Keratinocyte (primary cell): ENCODE data around the gene SH2D6. TPM values are rescaled to one million over a fixed set of nuclear protein-coding genes. Genes with fewer than 3 reads are reported as not detected.

ENCODE experiments used
- DNase-seq: peaks from one replicate; pipeline ENCODE4 v3.0.0-alpha.2; 2011; ENCODE audit warnings: low read depth, missing footprints, low spot score
- FAIRE-seq: peaks from 2 replicates; lab custom pipeline; 2011; peaks lifted over from hg19 to GRCh38; lab: Jason Lieb, UNC
- H2AFZ ChIP-seq: 2 replicates; pipeline ENCODE4 v1.6.0; 2012; ENCODE audit warnings: low read length, control low read depth, inconsistent platforms; ENCODE audit not compliant: control insufficient read depth
- H3K27ac ChIP-seq: 2 replicates; pipeline ENCODE4 v1.5.1; 2011; ENCODE audit warnings: low read length; ENCODE audit not compliant: control insufficient read depth, insufficient read depth
- H3K27me3 ChIP-seq: 3 replicates; pipeline ENCODE4 v1.6.0; 2011; ENCODE audit warnings: low read length; ENCODE audit not compliant: control insufficient read depth, insufficient read depth; ENCODE audit errors: extremely low read depth
- H3K36me3 ChIP-seq, 2 experiments: 2 replicates in 1 of 2; 3 replicates in 1 of 2; pipeline ENCODE4 v1.5.1; 2011; ENCODE audit warnings: low read length in 2 of 2, mild to moderate bottlenecking in 1 of 2; ENCODE audit not compliant: control insufficient read depth in 2 of 2, insufficient read depth in 2 of 2; ENCODE audit errors: extremely low read depth in 1 of 2
- H3K4me1 ChIP-seq: 3 replicates; pipeline ENCODE4 v1.5.1; 2011; ENCODE audit warnings: low read length; ENCODE audit not compliant: control insufficient read depth, insufficient read depth; ENCODE audit errors: extremely low read depth
- H3K4me2 ChIP-seq: 3 replicates; pipeline ENCODE4 v1.6.0; 2011; ENCODE audit warnings: low read depth, low read length; ENCODE audit not compliant: control insufficient read depth, insufficient read depth; ENCODE audit errors: extremely low read depth
- H3K4me3 ChIP-seq, 3 experiments: fragments of 200-600 bp in 1 of 3; sonication (generic) in 1 of 3; 2 replicates in 2 of 3; 3 replicates in 1 of 3; pipeline ENCODE4 v1.5.1; 2011 to 2016; ENCODE audit warnings: low read length in 3 of 3, mild to moderate bottlenecking in 3 of 3, control low read depth in 2 of 3, inconsistent platforms in 1 of 3, low read depth in 1 of 3, mixed read lengths in 1 of 3, mixed run types in 1 of 3, moderate library complexity in 1 of 3; ENCODE audit not compliant: control insufficient read depth in 2 of 3, insufficient read depth in 2 of 3; ENCODE audit errors: extremely low read depth in 1 of 3
- H3K79me2 ChIP-seq: 2 replicates; pipeline ENCODE4 v1.6.0; 2012; ENCODE audit warnings: low read length; ENCODE audit not compliant: control insufficient read depth, insufficient read depth
- H3K9ac ChIP-seq: 3 replicates; pipeline ENCODE4 v1.6.0; 2011; ENCODE audit warnings: low read length; ENCODE audit not compliant: control insufficient read depth, insufficient read depth; ENCODE audit errors: extremely low read depth
- H3K9me1 ChIP-seq: 3 replicates; pipeline ENCODE4 v1.6.0; 2011; ENCODE audit warnings: low read length; ENCODE audit not compliant: control insufficient read depth, insufficient read depth; ENCODE audit errors: extremely low read depth
- H3K9me3 ChIP-seq: 2 replicates; pipeline ENCODE4 v1.5.1; 2012; ENCODE audit warnings: low read depth, low read length; ENCODE audit not compliant: control insufficient read depth
- H4K20me1 ChIP-seq: 3 replicates; pipeline ENCODE4 v1.6.0; 2011; ENCODE audit warnings: low read length; ENCODE audit not compliant: control insufficient read depth, insufficient read depth; ENCODE audit errors: extremely low read depth
- EZH2 ChIP-seq: IDR thresholded peaks from one replicate; pipeline ENCODE4 v1.6.1; 2012; ENCODE audit warnings: inconsistent platforms, mild to moderate bottlenecking, low read length, moderate library complexity
- dilution Hi-C: fragments of 300-500 bp; cut with MboI; formaldehyde crosslinking; loops from one replicate; pipeline ENCODE4 v1.7.0; 2020; ENCODE audit warnings: low sequenced_read_pairs; ENCODE audit not compliant: extremely low pct_ligation_motif_present
- polyA plus RNA-seq, 5 experiments: library from polyadenylated mRNA; depleted of rRNA in 3 of 5; stranded (reverse) in 3 of 5; stranded (forward) in 1 of 5; unstranded in 1 of 5; fragments of >200 nt; gene quantifications; 1 replicate in 1 of 5; 2 replicates in 3 of 5; 3 replicates in 1 of 5; pipeline versions ENCODE4 v1.2.1 to v1.2.3, GENCODE V29; 2011 to 2012; ENCODE audit warnings: missing spikeins in 2 of 5, low read depth in 1 of 5, low replicate concordance in 1 of 5
- TF ChIP-seq, protein P1 (sequence below), 3 experiments: IDR thresholded peaks in 1 of 3; conservative IDR thresholded peaks in 1 of 3; optimal IDR thresholded peaks in 1 of 3; 2 replicates in 2 of 3; 3 replicates in 1 of 3; pipeline versions ENCODE3 to v1.5.1; 2011; ENCODE audit warnings: low read length in 3 of 3, mild to moderate bottlenecking in 3 of 3, moderate library complexity in 2 of 3, control low read depth in 1 of 3, inconsistent platforms in 1 of 3; ENCODE audit not compliant: insufficient read depth in 2 of 3; ENCODE audit errors: extremely low read depth in 1 of 3

Gene SH2D6
- polyA plus RNA-seq, 1 donor (not counting 4 experiments of a cell fraction or from before 2014, with no cell fraction given) = 0.10 TPM

DNA sequence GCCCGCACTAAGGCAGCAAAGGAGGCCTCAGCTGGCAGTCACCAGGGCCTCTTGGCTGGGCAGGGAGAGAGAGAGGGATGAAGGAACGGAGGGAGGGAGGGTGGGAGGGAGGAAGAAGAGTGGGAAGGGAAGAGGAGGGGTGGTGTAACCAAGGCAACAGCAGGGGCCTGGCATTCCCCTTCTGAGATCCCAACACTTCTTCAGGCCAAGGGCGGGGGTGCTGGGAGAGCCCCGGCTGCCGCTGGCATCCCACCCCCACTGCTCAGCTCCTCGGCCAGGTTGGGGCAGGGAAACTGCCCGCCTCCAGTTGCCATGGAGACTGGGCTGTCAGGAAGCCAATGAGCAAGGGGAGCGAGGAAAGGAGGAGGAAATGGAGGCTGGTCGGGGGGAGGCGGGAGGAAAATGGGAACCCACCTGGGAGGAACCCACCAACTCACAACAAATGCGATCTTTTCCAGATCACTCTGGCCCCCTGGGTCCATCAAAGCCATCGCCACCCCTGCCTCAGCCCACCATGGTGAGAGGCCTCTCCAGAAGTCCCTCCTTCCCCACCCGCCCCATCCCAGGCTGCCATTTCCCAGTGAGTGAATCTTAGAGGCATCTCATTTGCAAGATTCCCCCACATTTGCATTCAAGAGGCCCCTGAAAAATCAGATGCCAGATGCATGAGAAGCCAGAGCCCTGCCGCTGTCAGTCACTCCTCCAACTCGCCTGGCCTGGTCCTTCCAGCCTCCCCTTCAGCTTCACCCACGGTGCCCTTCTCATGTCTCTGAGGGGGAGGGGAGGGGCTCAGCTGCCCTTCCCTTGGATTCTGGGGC, 12.4 kb downstream of the SH2D6 start:
- Histone ChIP-seq H3K4me1 (peaks cover 14% of the 10 kb centered on the region), H3K27me3 (no peaks in the 10 kb centered on the region), H3K4me2 (no peak overlapping the region), H3K9me3 (no peaks in the 10 kb centered on the region), H3K79me2 (no peaks in the 10 kb centered on the region), H3K27ac (no peak overlapping the region), H3K9ac (no peak overlapping the region), H3K9me1 (no peaks in the 10 kb centered on the region), H2AFZ (no peak overlapping the region), H3K4me3 (no peak overlapping the region), H4K20me1 (no peaks in the 10 kb centered on the region), H3K36me3 (no peaks in the 10 kb centered on the region)
- FAIRE-seq (no peak), DNase-seq (no peak)
- dilution Hi-C loops = no loop called here
- TF ChIP-seq, protein P1, sequence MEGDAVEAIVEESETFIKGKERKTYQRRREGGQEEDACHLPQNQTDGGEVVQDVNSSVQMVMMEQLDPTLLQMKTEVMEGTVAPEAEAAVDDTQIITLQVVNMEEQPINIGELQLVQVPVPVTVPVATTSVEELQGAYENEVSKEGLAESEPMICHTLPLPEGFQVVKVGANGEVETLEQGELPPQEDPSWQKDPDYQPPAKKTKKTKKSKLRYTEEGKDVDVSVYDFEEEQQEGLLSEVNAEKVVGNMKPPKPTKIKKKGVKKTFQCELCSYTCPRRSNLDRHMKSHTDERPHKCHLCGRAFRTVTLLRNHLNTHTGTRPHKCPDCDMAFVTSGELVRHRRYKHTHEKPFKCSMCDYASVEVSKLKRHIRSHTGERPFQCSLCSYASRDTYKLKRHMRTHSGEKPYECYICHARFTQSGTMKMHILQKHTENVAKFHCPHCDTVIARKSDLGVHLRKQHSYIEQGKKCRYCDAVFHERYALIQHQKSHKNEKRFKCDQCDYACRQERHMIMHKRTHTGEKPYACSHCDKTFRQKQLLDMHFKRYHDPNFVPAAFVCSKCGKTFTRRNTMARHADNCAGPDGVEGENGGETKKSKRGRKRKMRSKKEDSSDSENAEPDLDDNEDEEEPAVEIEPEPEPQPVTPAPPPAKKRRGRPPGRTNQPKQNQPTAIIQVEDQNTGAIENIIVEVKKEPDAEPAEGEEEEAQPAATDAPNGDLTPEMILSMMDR (optimal IDR thresholded peaks at IDR 0.05 in 1 of 3, IDR thresholded peaks at IDR 0.05 in 1 of 3, conservative IDR thresholded peaks at IDR 0.05 in 1 of 3; ENCODE audit: extremely low read depth in 1 of 3, insufficient read depth in 2 of 3, low read length in 3 of 3) = no peak
- no peak for TF ChIP-seq EZH2

DNA sequence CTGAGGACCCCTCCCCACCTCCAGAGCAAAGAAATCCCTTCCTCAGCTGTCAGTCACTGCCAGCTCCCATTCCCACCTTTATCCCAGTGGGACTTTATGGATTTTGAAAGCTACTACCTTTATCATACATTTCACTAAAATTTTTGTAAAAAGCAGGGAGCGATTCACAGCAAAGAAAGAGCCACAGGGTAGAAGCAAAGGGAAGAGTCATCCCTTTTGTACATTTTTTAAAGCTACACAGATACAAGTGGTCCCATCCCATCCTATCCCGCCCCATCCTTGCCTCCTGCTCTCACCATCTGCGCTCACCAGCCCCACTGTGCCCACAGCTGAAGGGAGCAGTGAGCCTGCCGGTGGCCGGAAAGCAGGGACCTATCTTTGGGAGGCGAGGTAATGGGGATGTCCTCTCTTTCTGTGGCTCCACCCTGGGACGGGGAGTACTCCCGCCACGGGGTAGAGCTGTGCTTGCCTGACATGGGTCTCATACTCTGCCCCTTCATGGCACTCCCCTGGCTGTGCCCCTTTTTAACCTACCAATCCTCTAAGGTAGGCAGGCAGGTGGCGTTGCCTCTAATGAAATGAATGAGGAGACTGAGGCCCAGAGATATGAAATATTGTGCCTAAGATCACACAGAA, 13.2 kb downstream of the SH2D6 start:
- H3K27me3 ChIP-seq = no peaks in the 10 kb centered on the region
- no peak overlapping the region for H3K4me2 ChIP-seq
- no peak for DNase-seq
- no peaks in the 10 kb centered on the region for H4K20me1 ChIP-seq
- no peak overlapping the region for H3K4me3 ChIP-seq
- no peaks in the 10 kb centered on the region for H3K9me3 ChIP-seq
- no peak overlapping the region for H2AFZ ChIP-seq
- H3K4me1 ChIP-seq = peaks cover 14% of the 10 kb centered on the region
- H3K9ac ChIP-seq = no peak overlapping the region
- no peak overlapping the region for H3K27ac ChIP-seq
- H3K9me1 ChIP-seq = no peaks in the 10 kb centered on the region
- H3K36me3 ChIP-seq = no peaks in the 10 kb centered on the region
- TF ChIP-seq, protein P1 (optimal IDR thresholded peaks at IDR 0.05 in 1 of 3, IDR thresholded peaks at IDR 0.05 in 1 of 3, conservative IDR thresholded peaks at IDR 0.05 in 1 of 3; ENCODE audit: extremely low read depth in 1 of 3, insufficient read depth in 2 of 3, low read length in 3 of 3) = no peak
- FAIRE-seq = no peak
- no peaks in the 10 kb centered on the region for H3K79me2 ChIP-seq
- dilution Hi-C loops = no loop called here
